Epithelial cell of esophagus (primary cell): ENCODE data around the gene TLX2.
"Not testable (repeated sequence)": the region's sequence is repeated elsewhere in the genome, so short reads cannot be mapped to it uniquely, and the experiment has no call there.

Experiments used
- DNase-seq: peaks from one replicate; pipeline ENCODE4 v3.0.0; 2010; ENCODE audit warnings: low read depth
- H3K4me3 ChIP-seq: 2 replicates; pipeline ENCODE4 v1.5.1; 2011; ENCODE audit warnings: mild to moderate bottlenecking, low read length, control low read depth
- CTCF ChIP-seq: IDR thresholded peaks from 2 replicates; pipeline ENCODE4 v1.5.1; 2011; ENCODE audit warnings: low read depth, mild to moderate bottlenecking, low read length, control low read depth, inconsistent platforms; ENCODE audit not compliant: insufficient read depth; ENCODE audit errors: missing control alignments

The TLX2 gene

DNA sequence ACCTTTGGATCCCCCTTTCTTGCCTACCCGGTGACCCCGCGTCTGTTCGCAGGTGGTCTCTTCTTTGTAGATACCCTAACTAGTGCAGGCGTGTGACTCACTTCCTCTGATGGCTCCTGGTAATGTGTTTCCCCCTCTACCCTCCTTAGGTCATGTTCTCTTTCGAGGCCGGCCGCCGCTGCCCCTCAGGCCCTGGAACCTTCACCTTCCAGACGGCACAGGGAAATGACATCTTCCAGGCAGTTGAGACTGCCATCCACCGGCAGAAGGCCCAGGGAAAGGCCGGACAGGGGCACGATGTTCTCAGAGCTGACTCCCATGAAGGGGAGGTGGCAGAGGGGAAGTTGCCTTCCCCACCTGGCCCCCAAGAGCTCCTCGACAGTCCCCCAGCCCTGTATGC, 41.9 kb downstream of the TLX2 start:
- DNase-seq, result no peak
- no peak overlapping the region for H3K4me3 ChIP-seq
- no peak for TF ChIP-seq CTCF

GRCh38 chr2:74556831-74557370, 42.7 kb downstream of the TLX2 start:
- DNase-seq, result no peak
- H3K4me3 ChIP-seq, result no peak overlapping the region
- no peak for TF ChIP-seq CTCF

GRCh38 chr2:74558284-74559230, 44.3 kb downstream of the TLX2 start:
- no peak for DNase-seq
- TF ChIP-seq CTCF, result no peak
- no peak overlapping the region for H3K4me3 ChIP-seq

GRCh38 chr2:74559912-74560311, 45.7 kb downstream of the TLX2 start:
- no peak for TF ChIP-seq CTCF
- no peak for DNase-seq
- H3K4me3 ChIP-seq, result no peak overlapping the region

DNA sequence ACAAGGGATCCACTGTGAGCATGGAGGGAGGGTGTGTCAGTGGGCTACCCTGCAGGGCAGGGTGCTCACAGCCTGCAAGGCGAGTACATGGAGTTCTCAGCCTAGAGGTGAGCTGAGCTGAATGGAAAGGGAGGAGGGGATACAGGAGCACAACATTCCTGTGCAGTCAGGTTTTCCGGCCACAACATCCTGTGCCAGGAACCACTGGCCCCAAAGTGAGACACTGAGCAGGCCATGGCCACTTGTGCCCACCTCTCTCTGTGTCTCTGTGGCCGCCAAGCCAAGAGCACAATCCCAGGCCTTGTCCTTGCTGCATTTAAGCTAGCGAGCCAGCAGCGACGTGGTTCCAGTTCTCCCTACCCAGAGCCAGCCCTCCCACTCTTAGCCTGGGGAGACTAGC, 46.3 kb downstream of the TLX2 start:
- peak; percentile 18 for DNase-seq
- TF ChIP-seq CTCF, result no peak
- H3K4me3 ChIP-seq, result no peak overlapping the region

DNA sequence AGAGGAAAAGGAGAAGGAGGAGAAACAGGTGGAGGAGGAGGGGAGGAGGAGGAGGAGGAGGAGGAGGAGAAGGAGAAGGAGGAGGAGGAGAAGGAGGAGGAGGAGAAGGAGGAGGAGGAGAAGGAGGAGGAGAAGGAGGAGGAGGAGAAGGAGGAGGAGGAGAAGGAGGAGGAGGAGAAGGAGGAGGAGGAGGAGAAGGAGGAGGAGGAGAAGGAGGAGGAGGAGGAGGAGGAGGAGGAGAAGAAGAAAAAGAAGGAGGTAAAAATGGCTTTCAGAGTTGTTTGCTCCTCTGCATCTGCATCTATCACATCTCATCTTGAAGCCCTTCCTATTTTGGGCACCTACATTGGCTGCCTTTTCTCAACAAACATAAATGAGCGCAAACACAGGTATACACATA, 46.8 kb downstream of the TLX2 start:
- DNase-seq, H3K4me3 ChIP-seq: not testable (repeated sequence)

DNA sequence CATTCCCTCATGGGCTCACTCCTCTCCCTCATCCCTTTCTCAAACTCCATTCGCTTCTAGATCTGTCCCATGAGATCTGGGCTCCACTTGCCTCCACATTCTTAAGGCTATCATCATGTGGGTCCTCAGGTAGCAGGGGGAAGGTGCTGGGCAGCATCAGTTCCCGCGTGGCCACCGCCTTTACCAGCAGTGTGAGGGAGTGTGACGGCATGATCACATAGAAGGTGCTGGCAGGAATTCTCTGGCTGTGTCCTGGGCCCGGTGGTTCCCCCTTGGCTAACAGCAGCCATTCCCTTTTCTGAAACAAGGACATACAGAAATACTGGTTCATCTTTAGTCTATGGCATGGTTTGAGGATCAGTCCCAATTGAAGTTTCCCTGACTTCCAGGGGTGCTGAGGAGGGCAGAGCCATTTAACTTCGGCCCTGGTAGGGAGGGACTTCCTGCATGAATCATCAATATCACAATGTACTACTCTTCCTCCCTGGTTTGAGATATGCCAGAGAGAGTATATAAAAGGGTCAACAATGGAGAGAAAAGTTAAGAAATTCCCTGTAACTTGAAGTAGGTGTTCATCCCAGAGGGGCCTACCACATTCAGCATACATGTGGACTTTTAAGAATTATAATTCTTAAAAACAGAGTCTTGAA, 48.0 kb downstream of the TLX2 start:
- TF ChIP-seq CTCF, result no peak
- H3K4me3 ChIP-seq, result no peak overlapping the region
- DNase-seq, result no peak
